Body of pancreas (tissue), 4 donors: ENCODE measurements around the gene CENPF. TPM values are rescaled to one million over a fixed set of nuclear protein-coding genes. Genes with fewer than 3 reads are reported as not detected.
A peak's percentile ranks its signal among the peaks of the same experiment; 100 is the strongest.
"Not testable (repeated sequence)": the region's sequence is repeated elsewhere in the genome, so short reads cannot be mapped to it uniquely, and the experiment has no call there.

Experiments used
- ATAC-seq: fragments of 150-250 bp; one replicate; pipeline ENCODE4 v1.9.1; 2016
- DNase-seq, 4 donors: peaks; one replicate each; pipeline ENCODE4 v3.0.0-alpha.2; 2019
- H3K27ac ChIP-seq, 4 donors: fragments of 200-600 bp; sonication (generic); 1 replicate in 3 of 4; 2 replicates in 1 of 4; pipeline versions ENCODE4 v1.5.1 to v1.6.1; 2016 to 2019; ENCODE audit warnings: mild to moderate bottlenecking in 1 of 4, mixed read lengths in 1 of 4, moderate library complexity in 1 of 4
- H3K27me3 ChIP-seq, 2 donors: fragments of 200-600 bp; sonication (generic); one replicate each; pipeline ENCODE4 v1.6.0; 2016; ENCODE audit warnings: mild to moderate bottlenecking in 1 of 2
- H3K36me3 ChIP-seq, 2 donors: fragments of 200-600 bp; sonication (generic); replicated peaks in 1 of 2; 2 replicates each; pipeline ENCODE4 v1.5.1; 2016; ENCODE audit warnings: low read depth in 2 of 2; ENCODE audit not compliant: insufficient read depth in 1 of 2
- H3K4me1 ChIP-seq: fragments of 200-600 bp; sonication (generic); one replicate; pipeline ENCODE4 v1.6.0; 2016
- H3K4me3 ChIP-seq, 2 donors: fragments of 200-600 bp; sonication (generic); 1 replicate in 1 of 2; 2 replicates in 1 of 2; pipeline ENCODE4 v1.5.1; 2016 to 2019
- H3K9me3 ChIP-seq, 3 donors: fragments of 200-600 bp; sonication (generic); 1 replicate in 2 of 3; 2 replicates in 1 of 3; pipeline ENCODE4 v1.5.1; 2016
- POLR2A ChIP-seq, 3 donors: fragments of 450-650 bp; IDR thresholded peaks; one replicate each; pipeline ENCODE4 v1.6.1; 2016; ENCODE audit warnings: antibody characterized with exemption in 3 of 3, mild to moderate bottlenecking in 2 of 3
- WGBS, 2 donors: methylation state at CpG; one replicate each; pipeline ENCODE4 v1.1.5; 2017; 5-methylcytosine and 5-hydroxymethylcytosine counted together
- intact Hi-C: fragments of 100-400 bp; cut with DNase I; formaldehyde crosslinking; loops from one replicate; pipeline ENCODE4 v1.15.1; 2023
- total RNA-seq, 2 donors: library from RNA; depleted of rRNA; stranded (reverse); fragments of >200 nt; gene quantifications; one replicate each; pipeline ENCODE4 v1.1.0, GENCODE V29; 2016
- TF ChIP-seq, protein P1 (sequence below), 7 experiments: fragments of 450-650 bp in 4 of 7; fragments of 200-600 bp in 3 of 7; sonication (generic) in 3 of 7; IDR thresholded peaks; one replicate each; pipeline ENCODE4 v1.5.1; 2016 to 2019; ENCODE audit warnings: antibody characterized with exemption in 7 of 7

Gene CENPF
- total RNA-seq, 2 donors from 2014 or later = under 0.01 TPM; not detected in 1

DNA sequence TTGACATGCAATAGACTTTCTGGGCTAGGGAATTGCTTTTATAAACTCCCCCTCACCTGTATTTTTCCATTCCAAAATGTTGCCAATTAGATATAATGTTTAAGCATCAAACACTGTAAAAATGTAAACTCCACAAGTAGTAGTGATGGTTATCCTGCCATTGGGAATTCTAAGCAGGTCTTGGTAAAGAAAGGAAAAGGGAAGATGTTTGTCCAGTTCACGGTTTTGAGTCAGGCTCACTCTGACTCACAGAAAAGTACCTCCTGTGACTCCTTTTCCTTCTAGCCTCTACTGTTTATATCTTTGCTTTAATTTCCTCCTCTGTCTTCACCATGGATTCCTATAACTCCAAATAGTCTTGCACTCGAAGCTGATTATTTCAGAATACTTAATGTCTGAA, 32.6 kb upstream of the CENPF start:
- no peak for ATAC-seq
- H3K4me1 ChIP-seq = peaks cover 5% of the 10 kb centered on the region
- TF ChIP-seq, protein P1, sequence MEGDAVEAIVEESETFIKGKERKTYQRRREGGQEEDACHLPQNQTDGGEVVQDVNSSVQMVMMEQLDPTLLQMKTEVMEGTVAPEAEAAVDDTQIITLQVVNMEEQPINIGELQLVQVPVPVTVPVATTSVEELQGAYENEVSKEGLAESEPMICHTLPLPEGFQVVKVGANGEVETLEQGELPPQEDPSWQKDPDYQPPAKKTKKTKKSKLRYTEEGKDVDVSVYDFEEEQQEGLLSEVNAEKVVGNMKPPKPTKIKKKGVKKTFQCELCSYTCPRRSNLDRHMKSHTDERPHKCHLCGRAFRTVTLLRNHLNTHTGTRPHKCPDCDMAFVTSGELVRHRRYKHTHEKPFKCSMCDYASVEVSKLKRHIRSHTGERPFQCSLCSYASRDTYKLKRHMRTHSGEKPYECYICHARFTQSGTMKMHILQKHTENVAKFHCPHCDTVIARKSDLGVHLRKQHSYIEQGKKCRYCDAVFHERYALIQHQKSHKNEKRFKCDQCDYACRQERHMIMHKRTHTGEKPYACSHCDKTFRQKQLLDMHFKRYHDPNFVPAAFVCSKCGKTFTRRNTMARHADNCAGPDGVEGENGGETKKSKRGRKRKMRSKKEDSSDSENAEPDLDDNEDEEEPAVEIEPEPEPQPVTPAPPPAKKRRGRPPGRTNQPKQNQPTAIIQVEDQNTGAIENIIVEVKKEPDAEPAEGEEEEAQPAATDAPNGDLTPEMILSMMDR (IDR thresholded peaks at IDR 0.05) = no peak
- no peak for TF ChIP-seq POLR2A (IDR thresholded peaks at IDR 0.05)
- intact Hi-C loops = no loop called here
- WGBS, 2 donors = 35 to 52% methylated on average over 2 of the region's 2 CpGs
- H3K9me3 ChIP-seq = no peaks in the 10 kb centered on the region
- no peak for DNase-seq
- no peaks in the 10 kb centered on the region for H3K27me3 ChIP-seq
- no peaks in the 10 kb centered on the region for H3K36me3 ChIP-seq
- H3K4me3 ChIP-seq = no peak overlapping the region
- no peak overlapping the region for H3K27ac ChIP-seq

DNA sequence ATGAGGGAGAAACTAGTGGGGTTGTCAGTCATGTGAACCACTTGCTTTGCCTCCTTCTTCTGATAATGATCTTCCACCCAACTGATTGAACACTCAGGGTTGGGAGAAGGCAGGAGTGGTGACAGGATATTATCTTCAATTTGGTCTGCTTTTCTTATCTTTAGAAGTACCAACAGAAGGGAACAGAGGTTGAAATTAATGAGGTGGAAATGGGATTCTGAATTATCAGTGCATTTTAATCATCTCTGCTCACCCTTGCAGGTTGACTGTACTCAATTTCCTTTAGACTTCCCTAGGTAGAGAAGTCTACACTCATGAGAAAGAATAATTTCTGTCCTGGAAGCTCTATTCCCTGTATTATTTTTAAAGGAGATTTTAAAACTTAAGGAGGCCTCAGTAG, 31.7 kb upstream of the CENPF start:
- no peak overlapping the region for H3K27ac ChIP-seq
- H3K4me1 ChIP-seq = peaks cover 5% of the 10 kb centered on the region
- TF ChIP-seq, protein P1 (IDR thresholded peaks at IDR 0.05) = no peak
- TF ChIP-seq POLR2A (IDR thresholded peaks at IDR 0.05) = no peak
- ATAC-seq (no peak), DNase-seq (no peak)
- peaks cover 0 to 6% (median 0%) of the 10 kb centered on the region in 3 donors for H3K9me3 ChIP-seq
- no peaks in the 10 kb centered on the region for H3K27me3 ChIP-seq
- H3K36me3 ChIP-seq = no peaks in the 10 kb centered on the region
- intact Hi-C loops = no loop called here
- no peak overlapping the region for H3K4me3 ChIP-seq

DNA sequence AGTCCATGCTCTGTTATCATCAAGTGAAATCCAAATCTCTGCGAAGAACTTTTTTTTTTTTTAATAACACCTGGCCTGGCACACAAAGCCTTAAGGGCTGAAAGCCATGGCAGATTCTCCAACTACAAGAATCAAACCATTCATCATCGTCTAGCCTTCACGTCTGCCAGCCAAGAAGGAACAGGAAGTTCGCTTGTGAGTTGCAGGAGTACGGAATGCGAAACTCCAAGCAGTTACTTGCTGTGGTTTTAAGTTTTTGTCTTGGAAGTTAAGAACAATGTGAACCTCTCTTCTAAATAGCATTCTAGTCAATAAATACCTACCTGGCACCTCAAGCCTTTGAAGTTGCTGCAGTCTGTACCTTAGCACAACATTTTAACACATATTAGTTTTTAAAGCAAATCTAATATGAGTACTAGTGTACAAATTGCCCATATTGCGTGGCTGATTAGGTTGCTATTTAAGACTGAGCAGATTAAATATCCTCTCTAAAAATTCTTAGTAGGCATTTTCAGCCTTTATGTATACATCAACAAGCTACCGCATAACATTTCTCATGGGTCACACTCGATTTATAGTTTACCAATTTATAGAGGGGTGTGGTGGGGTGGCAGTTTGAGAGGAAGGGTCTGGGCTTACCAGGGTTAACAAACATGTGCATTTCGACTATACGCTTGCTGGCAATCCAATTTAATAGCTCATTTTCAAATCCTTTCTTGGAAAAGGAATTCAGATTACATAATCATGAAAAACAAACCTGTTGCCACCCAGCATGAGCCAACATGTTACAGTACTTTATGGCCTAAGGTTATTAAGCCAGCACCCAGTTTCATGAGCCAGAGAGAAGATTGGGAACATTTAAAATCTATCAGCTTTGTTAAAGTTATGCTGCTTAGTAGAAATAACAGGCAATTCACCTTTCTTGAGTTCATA, 29.3 kb upstream of the CENPF start:
- ATAC-seq (no peak), DNase-seq (no peak)
- WGBS, 2 donors = 56 to 68% methylated on average over 11 of the region's 11 CpGs
- Histone ChIP-seq H3K36me3 (no peaks in the 10 kb centered on the region), H3K4me3 (no peak overlapping the region), H3K27me3 (no peaks in the 10 kb centered on the region), H3K4me1 (peaks cover 5% of the 10 kb centered on the region), H3K27ac (peak overlapping the region in 2 of 4 donors; percentile 6 to 17), H3K9me3 (peaks cover 0 to 19% (median 0%) of the 10 kb centered on the region in 3 donors)
- intact Hi-C loops = no loop called here
- TF ChIP-seq, protein P1 (IDR thresholded peaks at IDR 0.05) = no peak
- no peak for TF ChIP-seq POLR2A (IDR thresholded peaks at IDR 0.05)

DNA sequence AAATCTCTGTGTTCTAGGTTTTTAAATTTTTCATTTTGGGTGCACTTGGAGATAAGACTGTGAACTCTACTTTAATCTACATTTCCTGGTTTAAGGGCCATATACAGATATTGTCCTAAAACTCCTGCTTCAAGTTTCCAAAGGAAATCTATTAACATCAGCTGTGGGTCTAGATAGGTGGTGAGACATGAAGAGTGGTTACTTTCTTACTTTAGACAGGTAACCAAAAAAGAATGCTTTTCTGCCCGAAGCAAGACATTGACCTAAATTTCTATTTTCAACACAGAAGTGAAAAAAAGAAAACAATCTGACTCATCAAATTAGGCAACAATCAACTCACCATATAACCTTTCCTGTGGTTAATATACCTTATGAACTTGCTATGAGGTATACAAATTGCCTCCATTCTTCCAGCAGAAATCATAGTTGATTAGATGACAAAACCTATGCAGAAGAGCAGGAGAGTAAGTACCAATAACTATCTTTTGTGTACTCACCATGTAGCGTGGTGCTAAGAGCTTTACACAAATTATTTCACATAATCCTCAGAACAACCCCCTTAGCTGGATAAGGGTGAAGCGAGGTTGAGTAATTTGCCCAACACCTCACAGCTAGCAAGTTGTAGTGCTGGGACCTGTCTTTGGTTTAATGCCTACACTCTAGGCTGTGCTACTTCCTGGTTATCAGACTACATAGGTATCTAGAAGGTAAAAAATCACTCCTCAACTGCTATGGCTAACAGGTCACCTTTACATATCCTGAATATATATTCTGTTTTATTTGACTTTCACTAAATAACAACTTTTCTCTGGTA, 28.2 kb upstream of the CENPF start:
- Histone ChIP-seq H3K36me3 (no peaks in the 10 kb centered on the region), H3K27ac (no peak overlapping the region), H3K4me3 (no peak overlapping the region), H3K27me3 (no peaks in the 10 kb centered on the region), H3K4me1 (peaks cover 5% of the 10 kb centered on the region), H3K9me3 (peaks cover 0 to 19% (median 0%) of the 10 kb centered on the region in 3 donors)
- intact Hi-C loops = no loop called here
- TF ChIP-seq, protein P1 (IDR thresholded peaks at IDR 0.05) = no peak
- TF ChIP-seq POLR2A (IDR thresholded peaks at IDR 0.05) = no peak
- ATAC-seq = no peak
- no peak for DNase-seq
- WGBS, 2 donors = 89 to 90% methylated on average over 3 of the region's 3 CpGs

DNA sequence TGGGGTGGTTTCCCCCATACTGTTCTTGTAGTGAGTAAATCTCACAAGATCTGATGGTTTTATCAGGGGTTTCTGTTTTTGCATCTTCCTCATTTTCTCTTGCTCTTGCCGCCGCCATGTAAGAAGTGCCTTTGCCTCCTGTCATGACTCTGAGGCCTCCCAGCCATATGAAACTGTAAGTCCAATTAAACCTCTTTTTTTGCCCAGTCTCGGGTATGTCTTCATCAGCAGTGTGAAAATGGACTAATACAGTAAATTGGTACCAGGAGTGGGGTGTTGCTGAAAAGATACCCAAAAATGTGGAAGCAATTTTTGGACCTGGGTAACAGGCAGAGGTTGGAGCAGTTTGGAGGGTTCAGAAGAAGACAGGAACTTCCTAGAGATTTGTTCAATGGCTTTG, 26.9 kb upstream of the CENPF start:
- intact Hi-C loops, H3K4me1 ChIP-seq, H3K4me3 ChIP-seq, ATAC-seq, H3K27me3 ChIP-seq, H3K27ac ChIP-seq, DNase-seq, H3K36me3 ChIP-seq: not testable (repeated sequence)
- WGBS, 2 donors = 77 to 85% methylated on average over 3 of the region's 3 CpGs
- peaks cover 0 to 19% (median 0%) of the 10 kb centered on the region in 3 donors for H3K9me3 ChIP-seq
